CD4-positive, alpha-beta T cell treated with Interleukin-6 at 100 ng/mL for 8 hours (primary cell): ENCODE measurements around the gene EEIG2.
A peak's percentile ranks its signal among the peaks of the same experiment; 100 is the strongest.
"Not testable (repeated sequence)": the region's sequence is repeated elsewhere in the genome, so short reads cannot be mapped to it uniquely, and the experiment has no call there.

Experiments used
- DNase-seq: peaks from one replicate; pipeline ENCODE4 v3.0.0-alpha.2; 2020; ENCODE audit warnings: mixed read lengths, low spot score

Gene EEIG2

GRCh38 chr1:108559215-108560186 lies at the start of gene EEIG2:
TSS of gene EEIG2 (plus strand) at chr1:108560100. CDS start at chr1:108560429, 329 bp downstream.
- DNase-seq: peak; percentile 89

GRCh38 chr1:108511764-108512163 lies 48.1 kb upstream of the EEIG2 start:
- no peak for DNase-seq

GRCh38 chr1:108512239-108513043 lies 47.5 kb upstream of the EEIG2 start:
- DNase-seq: peak; percentile 40

GRCh38 chr1:108513044-108513415 lies 46.9 kb upstream of the EEIG2 start:
- DNase-seq: no peak

GRCh38 chr1:108513914-108514313 lies 46.0 kb upstream of the EEIG2 start:
- DNase-seq: not testable (repeated sequence)

GRCh38 chr1:108517301-108517897 lies 42.5 kb upstream of the EEIG2 start:
- DNase-seq: not testable (repeated sequence)

- DNase-seq: no peak
Measured at GRCh38 chr1:108521990-108522393, 37.9 kb upstream of the EEIG2 start.

GRCh38 chr1:108523829-108524228 lies 36.1 kb upstream of the EEIG2 start:
- no peak for DNase-seq

GRCh38 chr1:108524676-108525075 lies 35.2 kb upstream of the EEIG2 start:
- no peak for DNase-seq

- DNase-seq: no peak
Measured at GRCh38 chr1:108527135-108527534, 32.8 kb upstream of the EEIG2 start.

- DNase-seq: no peak
Measured at GRCh38 chr1:108527837-108528236, 32.1 kb upstream of the EEIG2 start.

- DNase-seq: no peak
Measured at GRCh38 chr1:108531444-108531843, 28.5 kb upstream of the EEIG2 start.

- DNase-seq: no peak
Measured at GRCh38 chr1:108532730-108533129, 27.2 kb upstream of the EEIG2 start.

- DNase-seq: no peak
Measured at GRCh38 chr1:108533351-108534083, 26.4 kb upstream of the EEIG2 start.

GRCh38 chr1:108534759-108535158 lies 25.1 kb upstream of the EEIG2 start:
- DNase-seq: no peak

GRCh38 chr1:108535315-108535897 lies 24.5 kb upstream of the EEIG2 start:
- not testable (repeated sequence) for DNase-seq

- not testable (repeated sequence) for DNase-seq
Measured at GRCh38 chr1:108536021-108536420, 23.9 kb upstream of the EEIG2 start.

- not testable (repeated sequence) for DNase-seq
Measured at GRCh38 chr1:108536791-108537190, 23.1 kb upstream of the EEIG2 start.

GRCh38 chr1:108537976-108538375 lies 21.9 kb upstream of the EEIG2 start:
- DNase-seq: no peak

GRCh38 chr1:108540977-108541376 lies 18.9 kb upstream of the EEIG2 start:
- DNase-seq: no peak

- no peak for DNase-seq
Measured at GRCh38 chr1:108541861-108542260, 18.0 kb upstream of the EEIG2 start.
